ENCODE results near the gene ARSG.

ARSG gene

GRCh38 chr17:68378268-68379176, 87.2 kb downstream of the ARSG start:
- DNase-seq (ENCODE audit: low read depth) = no peak

- no peak for DNase-seq (ENCODE audit: low read depth)
These were observed 87.8 kb downstream of the ARSG start for GRCh38 chr17:68379177-68379510.

DNA sequence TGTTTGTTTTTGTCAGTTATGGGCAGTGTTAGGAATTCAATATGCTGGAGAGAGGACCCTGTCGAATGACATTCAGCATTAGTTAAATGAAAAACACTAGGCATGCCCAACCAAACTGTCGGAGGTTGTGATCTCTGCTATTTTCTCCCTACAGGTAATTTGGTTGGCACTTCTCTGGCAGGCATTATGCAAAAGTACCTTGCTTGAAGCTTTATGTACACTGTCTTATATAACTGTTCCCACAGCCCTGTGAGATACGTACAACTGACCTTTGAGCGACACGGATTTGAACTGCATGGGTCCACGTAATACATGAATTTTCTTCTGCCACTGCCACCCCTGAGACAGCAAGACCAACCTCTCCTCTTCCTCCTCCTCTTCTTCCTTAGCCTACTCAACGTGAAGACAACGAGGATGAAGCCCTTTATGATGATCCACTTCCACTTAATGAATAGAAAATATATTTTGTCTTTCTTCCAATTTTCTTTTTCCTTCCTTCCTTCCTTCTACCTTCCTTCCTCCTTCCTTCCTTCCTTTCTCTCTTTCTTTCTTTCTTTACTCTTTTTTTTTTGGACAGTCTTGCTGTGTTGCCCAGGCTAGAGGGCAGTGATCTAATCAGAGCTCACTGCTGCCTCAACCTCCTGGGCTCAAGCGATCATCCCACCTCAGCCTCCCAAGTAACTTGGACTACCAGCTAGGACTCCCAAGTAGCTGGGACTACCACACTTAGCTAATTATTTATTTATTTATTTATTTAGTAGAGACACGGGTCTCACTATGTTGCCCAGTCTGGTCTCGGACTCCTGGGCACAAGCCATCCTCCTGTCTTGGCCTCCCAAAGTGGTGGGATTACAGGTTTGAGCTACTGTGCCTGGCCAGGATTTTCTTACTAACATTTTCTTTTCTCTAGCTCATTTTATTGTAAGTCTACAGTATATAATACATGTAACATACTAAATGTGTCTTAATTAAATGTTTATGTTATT, 88.7 kb downstream of the ARSG start:
- no peak for DNase-seq (ENCODE audit: low read depth)

DNA sequence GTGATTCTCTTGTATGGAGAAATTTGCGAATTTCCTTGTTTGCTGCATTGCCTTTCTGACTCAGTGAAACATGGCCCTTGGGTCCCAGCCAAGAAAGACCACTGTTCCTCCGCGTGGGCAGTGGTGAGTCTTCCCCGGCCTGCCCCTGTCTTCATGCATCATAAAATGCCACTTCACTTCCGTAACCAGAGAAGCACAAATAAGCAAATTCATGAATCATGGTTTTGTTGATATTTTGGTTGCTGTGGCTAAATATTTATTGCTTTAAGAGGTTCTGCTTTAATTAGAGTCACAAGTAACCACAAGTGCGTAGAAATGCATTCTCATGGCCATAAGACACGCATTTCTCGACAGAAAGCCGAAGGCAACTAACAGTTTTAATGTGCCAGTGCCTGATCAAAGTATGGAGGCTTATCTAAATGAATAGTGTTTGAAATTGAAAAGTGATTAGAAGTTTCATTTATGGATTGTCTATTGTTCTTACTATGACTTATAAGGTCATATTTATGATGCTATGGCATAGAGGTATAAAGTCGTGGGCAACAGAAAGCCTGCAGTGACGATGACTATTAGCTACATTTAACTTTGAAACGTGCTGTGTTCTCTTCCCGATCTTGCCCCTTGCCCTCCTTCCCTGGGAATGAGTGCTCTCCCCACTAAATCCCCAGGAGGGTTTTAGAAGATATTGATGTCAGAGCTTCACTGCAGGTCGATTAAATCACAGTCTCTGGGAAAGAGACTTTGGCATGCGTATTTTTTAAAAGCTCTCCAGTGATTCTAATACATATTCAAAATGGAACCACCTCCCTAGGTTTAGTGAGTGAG, 90.0 kb downstream of the ARSG start:
- no peak for DNase-seq (ENCODE audit: low read depth)

DNA sequence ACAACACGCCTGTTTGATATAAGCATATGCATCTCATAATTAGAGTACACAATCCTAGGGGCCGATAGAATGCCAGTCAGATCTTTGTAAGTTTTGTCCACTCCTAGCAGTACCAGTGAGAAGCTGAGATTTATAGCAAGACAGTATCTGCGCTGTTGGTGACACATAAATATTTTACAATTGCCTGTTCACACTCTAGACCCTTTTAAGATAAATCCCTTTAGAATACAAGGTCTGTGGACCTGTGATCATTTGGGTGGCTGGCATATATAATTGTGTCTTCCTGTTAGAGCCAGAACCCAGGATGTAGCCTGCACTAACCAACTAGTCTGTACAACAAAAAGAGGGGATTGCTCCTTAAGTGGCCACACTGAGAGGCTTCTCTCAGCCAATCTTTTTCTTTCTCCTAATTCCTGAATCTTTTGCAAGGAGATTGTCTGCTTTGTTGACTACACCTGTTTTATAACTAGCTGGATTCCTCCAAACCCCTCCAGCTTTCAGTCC, 91.3 kb downstream of the ARSG start:
- DNase-seq (ENCODE audit: low read depth) = no peak

GRCh38 chr17:68383120-68383442, 91.8 kb downstream of the ARSG start:
- no peak for DNase-seq (ENCODE audit: low read depth)

GRCh38 chr17:68383443-68384321, 92.4 kb downstream of the ARSG start:
- DNase-seq (ENCODE audit: low read depth) = no peak

GRCh38 chr17:68384471-68384870, 93.2 kb downstream of the ARSG start:
- no peak for DNase-seq (ENCODE audit: low read depth)

- no peak for DNase-seq (ENCODE audit: low read depth)
These were observed 93.6 kb downstream of the ARSG start for GRCh38 chr17:68384941-68385340.

- no peak for DNase-seq (ENCODE audit: low read depth)
These were observed 94.4 kb downstream of the ARSG start for GRCh38 chr17:68385490-68386215.

DNA sequence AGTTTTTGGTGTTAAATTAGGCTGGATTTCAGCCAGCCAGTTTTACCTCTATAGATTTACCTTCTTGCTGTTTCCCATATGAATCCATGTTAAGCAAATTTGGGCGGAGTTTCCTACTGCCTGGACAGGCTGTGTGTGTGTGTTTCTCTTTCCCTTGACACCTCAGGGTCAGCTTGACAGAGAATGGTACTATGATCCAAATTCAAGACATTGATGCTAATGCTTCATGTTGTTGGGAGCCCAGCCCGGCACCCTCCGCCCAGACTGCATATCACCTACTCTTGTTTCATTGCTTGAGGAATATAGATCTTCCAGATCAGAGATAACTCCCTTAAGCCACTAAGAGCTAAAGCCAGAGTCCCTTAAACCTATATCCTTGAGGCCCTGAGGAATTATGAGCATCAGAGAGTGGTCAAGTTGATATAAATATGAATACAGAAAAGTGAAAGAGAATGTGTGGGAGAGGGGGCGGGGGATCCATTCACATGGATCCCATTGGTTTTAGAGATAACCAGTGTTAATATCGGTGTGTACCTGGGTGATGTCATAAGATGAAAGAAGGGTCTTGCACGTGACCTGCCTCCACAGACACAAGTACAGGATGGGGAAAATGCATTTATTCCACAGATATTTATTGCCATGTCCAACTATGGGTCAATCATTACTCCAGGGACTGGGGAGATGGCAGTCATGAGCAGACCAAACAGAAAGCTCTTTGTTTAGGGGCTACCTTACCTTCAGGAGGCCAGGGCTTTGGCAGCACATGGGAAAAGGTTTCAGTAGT, 96.3 kb downstream of the ARSG start:
- DNase-seq (ENCODE audit: low read depth) = no peak

DNA sequence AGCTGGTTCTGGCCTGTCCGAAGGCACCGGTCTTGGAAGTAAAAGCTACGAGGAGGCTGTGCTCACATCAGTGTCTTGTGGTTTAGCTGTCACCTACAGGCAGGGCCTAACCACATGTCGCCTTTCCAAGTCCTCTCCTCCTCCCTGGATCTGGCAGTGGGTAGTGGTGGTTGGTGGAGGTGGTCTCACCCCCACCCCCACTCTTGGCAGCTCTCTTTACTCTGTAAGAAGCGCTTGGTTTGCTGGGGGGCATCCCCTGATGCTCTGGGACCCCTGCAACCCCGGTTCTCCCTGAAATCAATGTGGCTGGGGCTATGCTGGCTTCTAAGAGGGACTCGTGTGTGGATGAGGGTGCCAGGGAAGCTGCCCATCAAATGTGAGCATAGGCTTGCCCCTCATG, 97.7 kb downstream of the ARSG start:
- no peak for DNase-seq (ENCODE audit: low read depth)

DNA sequence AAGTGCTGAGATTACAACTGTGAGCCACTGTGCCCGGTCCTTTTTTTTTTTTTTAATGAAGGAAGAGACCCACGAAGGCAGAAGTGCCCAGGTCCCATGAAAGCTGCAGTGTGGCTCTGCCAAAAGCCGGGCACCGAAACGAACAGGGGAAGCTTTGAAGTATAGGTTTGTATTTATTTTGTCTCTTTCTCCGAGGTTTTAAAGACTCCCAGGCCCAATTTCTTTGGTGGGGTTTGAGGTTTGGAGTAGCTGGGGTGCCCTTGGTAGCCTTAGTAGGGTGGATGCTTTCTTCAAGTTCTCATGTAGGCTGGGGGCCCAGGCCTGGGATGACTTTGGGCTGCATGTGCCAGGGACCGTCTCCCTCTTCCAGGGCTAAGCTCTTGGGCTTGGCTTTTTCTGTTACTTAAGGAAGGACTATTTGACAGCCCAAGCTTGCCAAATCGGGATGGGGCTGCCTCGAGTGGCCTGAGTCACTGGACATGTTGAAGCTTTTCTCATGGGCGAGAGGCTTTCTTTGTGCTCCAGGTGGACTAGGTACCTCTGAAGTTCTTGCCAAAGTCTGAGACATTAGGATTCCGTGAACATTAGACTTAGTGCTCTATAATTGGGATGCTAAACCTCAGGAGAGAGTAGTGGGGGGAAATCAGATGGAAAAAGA, 99.7 kb downstream of the ARSG start:
- no peak for DNase-seq (ENCODE audit: low read depth)

DNA sequence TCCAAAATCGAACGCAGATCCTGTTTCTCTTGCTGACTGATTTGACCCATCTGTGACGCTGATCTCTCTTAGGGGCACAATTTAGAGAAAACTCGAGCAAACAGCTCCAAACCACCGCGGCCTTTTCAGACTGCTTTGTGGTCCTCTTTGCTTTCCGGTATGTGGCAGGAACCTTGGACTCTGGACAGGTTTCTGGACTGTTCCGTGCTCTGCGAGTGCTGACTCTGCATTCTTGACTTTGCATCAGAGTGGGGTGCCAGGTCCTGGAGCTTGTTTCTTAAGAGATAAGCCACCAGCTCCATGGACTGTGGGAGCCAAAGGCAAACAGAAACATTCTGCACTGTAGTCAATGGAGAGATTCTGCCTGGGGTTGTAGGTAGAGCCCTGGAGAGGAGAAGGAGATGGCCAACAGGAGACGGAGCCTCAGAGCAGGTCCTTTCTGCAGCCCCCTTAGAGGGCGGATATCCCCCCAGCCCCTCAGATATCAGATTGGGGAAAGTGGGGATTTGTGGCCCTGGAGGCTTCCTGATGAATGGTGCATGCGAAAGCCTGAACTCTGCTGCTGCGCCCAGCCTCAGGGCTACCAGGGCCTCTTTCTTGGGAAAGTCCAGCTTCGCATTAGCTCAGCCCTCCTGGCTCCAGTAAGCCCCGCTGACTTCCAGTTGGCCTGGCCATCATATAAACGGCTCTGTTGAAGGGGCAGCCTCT, 100.4 kb downstream of the ARSG start:
- no peak for DNase-seq (ENCODE audit: low read depth)

DNA sequence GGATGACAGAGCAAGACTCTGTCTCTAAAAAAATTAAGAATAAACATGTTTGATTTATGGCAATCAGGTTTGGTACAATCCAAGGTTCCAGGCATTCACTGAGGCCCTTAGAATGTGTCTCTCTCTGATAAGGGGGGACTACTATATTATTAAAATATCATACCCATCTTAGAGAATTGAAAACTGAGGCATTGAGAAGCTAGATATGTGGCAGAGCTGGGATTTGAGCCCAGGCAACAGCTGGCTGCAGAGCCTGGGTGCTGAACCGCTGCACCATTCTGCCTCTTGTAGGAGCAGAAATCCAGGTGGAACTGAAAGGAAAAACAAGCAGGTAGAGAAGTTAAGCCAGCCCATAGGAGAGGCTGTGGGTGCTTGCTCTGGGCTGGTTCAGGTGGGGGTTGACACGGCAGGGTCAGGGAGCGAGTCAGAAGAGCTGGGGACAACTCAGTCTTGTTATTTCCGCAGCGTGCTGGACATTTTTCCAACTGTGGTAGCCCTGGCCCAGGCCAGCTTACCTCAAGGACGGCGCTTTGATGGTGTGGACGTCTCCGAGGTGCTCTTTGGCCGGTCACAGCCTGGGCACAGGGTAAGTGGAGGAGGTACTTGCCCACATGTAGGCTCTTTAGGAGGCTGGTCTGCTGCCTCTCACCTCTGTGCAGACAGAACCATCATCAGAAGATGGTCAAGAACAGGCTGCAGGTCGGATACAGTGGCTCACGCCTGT, 103.5 kb downstream of the ARSG start:
- no peak for DNase-seq (ENCODE audit: low read depth)

GRCh38 chr17:68396226-68397107, 105.2 kb downstream of the ARSG start:
- no peak for DNase-seq (ENCODE audit: low read depth)

Data from T follicular helper cell (primary cell).